NCI-H1105 treated with DMSO at 0.1 percent for 48 hours (cell line): ENCODE data around the gene CSTB.
A peak's percentile ranks its signal among the peaks of the same experiment; 100 is the strongest.

Experiments used
- DNase-seq: peaks from one replicate; lab custom pipeline; 2025; lab: John Stamatoyannopoulos, UW

The CSTB gene

DNA sequence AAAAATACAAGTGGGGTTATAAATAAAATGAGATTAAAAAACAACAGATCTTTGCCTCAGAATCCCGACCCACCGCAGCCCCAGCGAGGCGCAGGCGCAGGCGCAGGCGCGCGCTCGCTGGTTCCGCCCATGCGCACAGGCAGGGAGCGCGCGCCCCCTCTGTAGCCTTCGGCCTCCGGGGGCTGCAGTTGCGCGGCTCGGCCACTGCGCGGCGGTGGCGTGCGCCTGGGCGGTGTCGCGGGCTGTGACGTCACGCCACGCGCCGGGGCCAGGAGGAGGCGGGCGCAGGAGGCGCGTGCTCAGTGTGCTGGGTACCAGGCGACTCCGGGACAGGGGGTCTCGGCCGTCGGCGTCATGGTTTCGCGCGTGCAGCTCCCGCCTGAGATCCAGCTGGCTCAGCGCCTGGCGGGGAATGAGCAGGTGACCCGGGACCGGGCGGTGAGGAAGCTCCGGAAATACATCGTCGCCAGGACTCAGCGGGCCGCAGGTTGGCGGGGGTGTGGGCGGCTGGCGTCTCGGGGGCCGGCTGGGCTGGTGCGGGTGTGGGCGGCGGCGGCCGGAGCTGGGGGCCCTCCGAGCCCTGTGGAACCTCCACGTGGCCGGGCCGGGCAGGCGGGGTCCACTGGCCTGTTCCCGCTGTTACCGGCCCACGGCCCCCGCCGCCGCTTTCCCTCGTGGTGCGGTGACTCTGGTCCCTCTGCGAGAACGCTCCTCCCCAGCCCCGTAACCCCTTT lies 13.3 kb upstream of the CSTB start, which contains the start of gene RRP1:
TSS of gene RRP1 (plus strand) at position 302 of the 734 bp plus-strand sequence. CDS start at position 355, 53 bp downstream.
- peak; percentile 79 for DNase-seq

GRCh38 chr21:43786807-43787440 lies 10.8 kb upstream of the CSTB start:
- no peak for DNase-seq

DNA sequence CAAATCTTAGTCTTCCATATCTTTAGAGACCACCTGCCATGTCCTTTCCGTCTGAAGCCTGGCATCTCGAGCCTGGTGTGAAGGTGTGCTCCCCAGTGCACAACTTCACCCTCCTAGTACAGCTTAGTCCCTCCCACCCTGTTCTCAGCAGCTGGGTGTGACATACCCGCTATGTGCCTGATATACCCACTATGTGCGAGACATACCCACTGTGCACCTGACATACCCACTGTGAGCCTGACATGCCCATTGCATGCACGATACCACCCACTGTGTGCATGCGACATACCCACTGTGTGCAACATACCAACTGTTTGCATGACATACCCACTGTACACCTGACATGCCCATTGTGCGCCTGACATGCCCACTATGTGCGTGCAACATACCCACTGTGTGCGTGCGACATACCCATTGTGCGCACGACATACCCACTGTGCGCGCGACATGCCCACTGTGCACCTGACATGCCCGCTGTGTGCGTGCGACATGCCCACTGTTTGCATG lies 10.2 kb upstream of the CSTB start:
- DNase-seq = no peak

DNA sequence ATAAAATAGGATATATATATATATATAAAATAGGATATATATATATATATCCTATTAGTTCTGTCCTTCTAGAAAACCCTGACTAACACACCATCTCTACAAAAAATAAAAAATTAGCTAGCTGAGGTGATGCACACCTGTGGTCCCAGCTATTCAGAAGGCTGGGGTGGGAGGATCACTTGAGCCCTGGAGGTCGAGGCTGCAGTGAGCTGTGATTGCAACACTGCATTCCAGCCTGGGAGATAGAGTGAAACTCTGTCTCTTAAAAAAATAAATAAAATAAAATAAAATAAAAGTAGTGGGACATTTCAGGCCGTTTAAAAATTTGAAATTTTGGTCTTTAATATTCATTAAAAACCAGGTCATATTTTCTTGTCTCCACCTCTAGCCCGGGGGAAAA lies 9.0 kb upstream of the CSTB start:
- DNase-seq = no peak

GRCh38 chr21:43783098-43783700 lies 7.1 kb upstream of the CSTB start:
- DNase-seq = no peak

- DNase-seq = no peak
These were observed 6.5 kb upstream of the CSTB start for GRCh38 chr21:43782431-43783097.

- no peak for DNase-seq
These were observed 5.7 kb upstream of the CSTB start for GRCh38 chr21:43781846-43782245.

DNA sequence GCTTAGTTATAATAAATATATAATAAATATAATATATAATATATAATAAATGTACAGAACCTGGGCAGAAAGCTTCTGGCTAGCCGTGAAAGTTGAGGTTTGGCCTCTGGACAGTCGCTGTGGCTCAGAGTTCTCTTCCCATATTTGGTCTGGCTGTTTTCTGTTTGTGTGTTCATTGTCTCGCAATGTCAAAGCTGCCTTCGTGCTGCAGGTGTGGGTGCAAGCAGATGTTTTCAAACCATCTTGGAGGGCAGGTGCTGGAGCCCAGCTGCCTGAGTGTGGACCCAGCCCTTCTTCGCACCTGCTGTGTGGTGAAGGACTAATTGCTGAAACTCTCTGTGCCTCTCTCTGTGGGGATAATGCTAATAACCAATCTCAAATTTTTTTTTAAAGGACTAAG lies 3.6 kb upstream of the CSTB start:
- no peak for DNase-seq

DNA sequence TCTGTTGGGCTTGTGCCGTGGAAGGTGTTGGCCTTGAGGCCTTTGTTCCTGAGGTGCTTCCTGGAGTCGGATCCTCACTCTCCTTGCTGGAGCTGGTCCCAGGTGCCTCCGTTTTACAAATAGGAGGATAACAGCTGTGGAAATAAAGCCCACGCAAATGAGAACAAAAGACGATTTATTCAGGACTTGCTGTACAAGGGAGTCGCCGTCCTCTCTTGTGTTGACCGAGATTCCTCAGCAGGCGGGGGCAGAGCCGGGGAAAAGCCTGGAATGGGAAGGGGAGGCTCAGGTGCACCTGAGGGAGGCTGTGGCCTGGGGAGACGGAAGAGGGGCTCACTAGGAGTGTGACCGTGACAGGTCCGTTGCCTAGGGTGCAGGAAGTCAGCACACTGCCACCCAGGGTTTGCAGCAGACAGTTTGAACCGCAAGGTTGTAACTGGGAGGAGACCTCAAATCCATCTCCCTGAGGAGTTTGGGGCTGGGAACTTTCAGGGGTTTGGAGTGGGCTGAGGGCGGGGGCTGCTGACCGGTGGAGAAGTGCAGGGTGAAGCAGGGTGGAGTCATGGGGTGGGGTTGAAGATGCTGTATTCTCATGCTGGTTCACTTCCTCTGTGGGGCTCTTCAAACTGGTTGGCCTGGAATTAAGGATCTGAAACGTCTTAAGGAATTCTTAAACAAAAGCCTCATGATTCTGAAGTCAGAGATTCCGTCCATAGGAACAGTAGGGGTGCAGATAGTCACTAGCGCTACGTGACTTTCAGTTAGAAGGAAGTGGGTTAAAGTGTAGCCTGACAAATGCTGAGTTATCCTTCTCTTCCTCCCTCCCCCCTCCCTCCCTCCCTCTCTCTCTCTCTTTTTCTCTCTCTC lies 2.6 kb upstream of the CSTB start:
- no peak for DNase-seq

DNA sequence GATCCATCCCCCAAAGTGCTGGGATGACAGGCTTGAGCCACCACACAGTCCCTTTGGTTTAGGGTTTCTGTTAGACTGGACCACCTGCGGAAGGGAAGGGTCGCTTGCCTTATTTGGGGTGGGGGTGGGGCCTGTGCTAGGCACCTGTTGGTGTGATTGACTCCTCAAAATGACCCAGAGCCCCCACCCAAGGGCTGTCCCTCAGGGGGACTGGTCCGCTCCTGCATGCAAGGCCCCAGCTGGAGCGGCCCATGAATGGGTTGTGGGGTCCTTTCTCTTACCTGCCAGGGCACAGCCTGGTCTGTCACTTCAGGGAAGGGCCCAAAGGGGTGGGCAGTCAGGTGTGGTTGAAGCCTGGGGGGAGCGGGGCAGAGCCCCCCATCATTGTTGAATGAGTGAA lies 1.8 kb upstream of the CSTB start:
- DNase-seq = no peak

- no peak for DNase-seq
These were observed 918 bp downstream of the CSTB start for GRCh38 chr21:43775190-43775589.

- no peak for DNase-seq
These were observed 1.9 kb downstream of the CSTB start for GRCh38 chr21:43774163-43774562.

DNA sequence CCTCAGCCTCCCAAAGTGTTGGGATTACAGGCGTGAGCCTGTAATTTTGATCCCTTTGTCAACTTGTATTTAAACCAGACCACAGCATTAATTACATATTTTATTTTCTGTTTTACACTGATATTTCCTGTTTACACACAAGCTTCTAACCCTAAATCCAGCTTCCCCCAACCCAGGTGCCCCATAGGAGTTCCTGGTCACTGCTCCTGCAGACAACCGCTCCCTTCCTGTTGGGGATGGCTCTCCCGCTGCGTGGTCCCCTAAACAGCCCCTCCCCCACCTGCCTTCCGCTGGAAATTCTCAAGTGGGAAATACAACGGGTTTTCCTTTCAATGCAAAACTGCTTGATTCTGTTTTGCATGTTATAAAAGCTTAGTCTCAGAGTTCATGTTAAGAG lies 3.7 kb downstream of the CSTB start:
- no peak for DNase-seq

DNA sequence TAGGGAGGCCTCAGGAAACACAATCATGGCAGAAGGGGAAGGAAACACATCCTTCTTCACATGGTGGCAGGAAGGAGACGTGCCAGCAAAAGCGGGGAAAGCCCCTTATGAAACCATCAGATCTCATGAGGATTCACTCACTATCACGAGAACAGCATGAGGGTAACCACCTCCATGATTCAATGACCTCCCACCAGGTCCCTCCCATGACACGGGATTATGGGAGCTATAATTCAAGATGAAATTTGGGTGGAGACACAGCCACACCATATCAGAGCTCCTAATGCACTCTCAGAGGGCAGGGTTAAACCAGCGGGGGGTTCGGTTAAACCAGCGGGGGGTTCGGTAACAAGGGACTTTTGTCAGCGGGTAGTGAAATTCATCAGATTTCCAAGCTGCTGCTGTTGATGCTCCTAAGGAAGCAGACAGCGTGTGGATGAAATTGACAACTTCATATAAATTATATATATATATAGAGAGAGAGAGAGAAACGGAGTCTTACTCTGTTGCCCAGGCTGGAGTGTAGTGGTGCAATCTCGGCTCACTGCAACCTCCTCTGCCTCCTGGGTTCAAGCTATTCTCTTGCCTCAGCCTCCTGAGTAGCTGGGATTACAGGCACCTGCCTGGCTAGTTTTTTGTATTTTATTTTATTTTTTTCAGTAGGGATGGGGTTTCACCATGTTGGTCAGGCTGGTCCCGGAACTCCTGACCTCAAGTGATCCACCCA lies 4.2 kb downstream of the CSTB start:
- no peak for DNase-seq

DNA sequence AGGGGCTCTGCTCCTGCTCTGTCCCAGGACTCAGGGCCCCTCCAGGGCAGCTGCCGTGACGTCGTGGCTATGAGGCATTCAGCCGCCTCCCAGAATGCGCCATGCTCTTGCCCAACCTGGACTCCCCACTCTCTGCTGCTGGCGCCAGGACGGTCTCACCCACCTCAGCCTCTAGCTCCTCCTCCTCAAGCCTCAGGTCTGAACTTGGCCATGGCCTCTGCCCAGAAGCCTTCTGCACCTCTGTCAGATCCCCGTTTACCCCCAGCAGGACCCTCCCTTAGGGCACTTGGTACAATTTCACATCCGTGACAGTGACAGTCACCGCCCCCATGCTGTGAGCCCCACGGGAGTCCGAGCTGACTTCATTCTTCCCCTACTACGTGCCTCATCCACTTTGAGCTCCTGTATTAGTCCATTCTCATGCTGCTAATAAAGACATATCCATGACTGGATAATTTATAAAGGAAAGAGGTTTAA lies 4.9 kb downstream of the CSTB start:
- no peak for DNase-seq

- DNase-seq = no peak
These were observed 5.9 kb downstream of the CSTB start for GRCh38 chr21:43770066-43770655.

GRCh38 chr21:43769325-43769958 lies 6.7 kb downstream of the CSTB start:
- DNase-seq = no peak

DNA sequence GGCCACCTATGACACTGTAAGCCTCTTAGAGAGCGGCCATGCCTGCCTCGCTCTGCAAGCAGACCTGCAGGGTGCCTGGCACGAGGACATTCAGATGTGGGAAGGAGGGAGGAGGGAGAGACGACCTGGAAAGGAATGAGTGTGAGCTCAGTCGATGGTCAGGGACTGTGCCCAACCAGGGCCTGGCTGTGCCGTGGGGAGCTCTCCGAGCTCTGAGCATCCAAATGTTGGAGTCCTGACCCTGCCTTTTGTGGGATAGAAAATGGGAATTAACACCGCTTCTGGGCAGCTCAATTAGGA lies 7.3 kb downstream of the CSTB start:
- DNase-seq = no peak

GRCh38 chr21:43767984-43768867 lies 7.9 kb downstream of the CSTB start:
- DNase-seq = no peak
